SK-N-SH (cell line): ENCODE results near the gene ENOX1. TPM values are rescaled to one million over a fixed set of nuclear protein-coding genes. Genes with fewer than 3 reads are reported as not detected.

ENCODE experiments used
- CTCF ChIA-PET: fragments of 300-600, 350-600 bp; formaldehyde crosslinking; extraction: SDS; loops from one replicate; lab custom pipeline; 2021; lab: Yijun Ruan, JAX
- POLR2A ChIA-PET: fragments of 350-600 bp; sonication (Branson Sonifier 250); formaldehyde crosslinking; extraction: SDS; loops from one replicate; lab custom pipeline; 2020; ENCODE audit warnings: antibody characterized with exemption, inconsistent platforms; lab: Yijun Ruan, JAX
- DNase-seq: peaks from one replicate; pipeline ENCODE4 v3.0.0; 2012
- H2AFZ ChIP-seq: fragments of 200-600 bp; sonication (generic); 2 replicates; pipeline ENCODE4 v1.8.1; 2016; ENCODE audit warnings: antibody characterized with exemption, mild to moderate bottlenecking, low read depth
- H3F3A ChIP-seq: fragments of 200-600 bp; sonication (generic); replicated peaks from 2 replicates; pipeline ENCODE3; 2016; ENCODE audit warnings: antibody characterized with exemption, mild to moderate bottlenecking; ENCODE audit not compliant: insufficient read depth
- H3K27ac ChIP-seq, 2 experiments: fragments of 200-500 bp in 1 of 2; fragments of 200-600 bp in 1 of 2; sonication (Bioruptor generic) in 1 of 2; sonication (generic), shearing (Covaris generic) in 1 of 2; 2 replicates each; pipeline versions ENCODE4 v1.5.1 to v1.6.1; 2014 to 2016; ENCODE audit warnings: low read depth in 2 of 2, inconsistent platforms in 1 of 2, low read length in 1 of 2, mild to moderate bottlenecking in 1 of 2, mixed read lengths in 1 of 2
- H3K27me3 ChIP-seq: fragments of 200-600 bp; sonication (generic), shearing (Covaris generic); 2 replicates; pipeline ENCODE4 v1.6.1; 2016; ENCODE audit warnings: mixed run types; ENCODE audit not compliant: insufficient read depth
- H3K36me3 ChIP-seq, 2 experiments: fragments of 200-500 bp in 1 of 2; fragments of 200-600 bp in 1 of 2; sonication (Bioruptor generic) in 1 of 2; sonication (generic) in 1 of 2; replicated peaks in 1 of 2; 2 replicates each; pipeline versions ENCODE3 to v1.5.1; 2014 to 2016; ENCODE audit warnings: low read length in 1 of 2, mild to moderate bottlenecking in 1 of 2; ENCODE audit not compliant: insufficient read depth in 2 of 2, control insufficient read depth in 1 of 2
- H3K4me1 ChIP-seq, 2 experiments: fragments of 200-500 bp in 1 of 2; fragments of 200-600 bp in 1 of 2; sonication (Bioruptor generic) in 1 of 2; sonication (generic), shearing (Covaris generic) in 1 of 2; 2 replicates each; pipeline versions ENCODE4 v1.5.1 to v1.6.1; 2014 to 2016; ENCODE audit warnings: low read depth in 1 of 2, low read length in 1 of 2, mixed run types in 1 of 2; ENCODE audit not compliant: insufficient read depth in 2 of 2, control insufficient read depth in 1 of 2
- H3K4me2 ChIP-seq: fragments of 200-600 bp; sonication (generic), shearing (Covaris generic); 2 replicates; pipeline ENCODE4 v1.6.1; 2017; ENCODE audit warnings: mixed run types
- H3K4me3 ChIP-seq, 2 experiments: fragments of 200-500 bp in 1 of 2; fragments of 200-600 bp in 1 of 2; sonication (Bioruptor generic) in 1 of 2; sonication (generic), shearing (Covaris generic) in 1 of 2; 2 replicates each; pipeline versions ENCODE4 v1.5.1 to v1.8.1; 2014 to 2016; ENCODE audit warnings: low read depth in 2 of 2, inconsistent platforms in 1 of 2, low read length in 1 of 2, mild to moderate bottlenecking in 1 of 2, mixed read lengths in 1 of 2, moderate library complexity in 1 of 2
- H3K79me2 ChIP-seq: fragments of 200-600 bp; sonication (generic); 2 replicates; pipeline ENCODE4 v1.8.1; 2017; ENCODE audit warnings: mild to moderate bottlenecking; ENCODE audit not compliant: insufficient read depth
- H3K9ac ChIP-seq: fragments of 200-600 bp; sonication (generic); 2 replicates; pipeline ENCODE4 v1.6.1; 2017; ENCODE audit warnings: mixed run types
- H3K9me2 ChIP-seq: fragments of 200-600 bp; sonication (generic); 2 replicates; pipeline ENCODE4 v1.6.1; 2017; ENCODE audit warnings: mixed run types
- H3K9me3 ChIP-seq: fragments of 200-600 bp; sonication (generic); 2 replicates; pipeline ENCODE4 v1.6.1; 2017; ENCODE audit warnings: mixed run types, mild to moderate bottlenecking, moderate library complexity
- H4K20me1 ChIP-seq: fragments of 200-600 bp; sonication (generic); 2 replicates; pipeline ENCODE4 v1.6.1; 2017; ENCODE audit warnings: mild to moderate bottlenecking, mixed run types; ENCODE audit not compliant: insufficient read depth
- CHD2 ChIP-seq: fragments of 150-350 bp; IDR thresholded peaks from 2 replicates; pipeline ENCODE4 v1.6.1; 2018; ENCODE audit warnings: low read length; ENCODE audit not compliant: partially characterized antibody
- CTCF ChIP-seq: fragments of 200-600 bp; sonication (generic); IDR thresholded peaks from 2 replicates; pipeline ENCODE4 v1.6.1; 2017; ENCODE audit warnings: antibody characterized with exemption, mild to moderate bottlenecking, moderate library complexity
- ELF1 ChIP-seq: IDR thresholded peaks from 2 replicates; pipeline ENCODE4 v1.4.0; 2012
- EZH2phosphoT487 ChIP-seq: fragments of 200-600 bp; sonication (generic); IDR thresholded peaks from 2 replicates; pipeline ENCODE4 v1.6.1; 2017; ENCODE audit warnings: low read depth, mixed run types, mild to moderate bottlenecking, antibody characterized with exemption, moderate library complexity, borderline replicate concordance
- FOSL2 ChIP-seq: IDR thresholded peaks from 2 replicates; pipeline ENCODE4 v1.4.0; 2012; ENCODE audit warnings: low read depth, mild to moderate bottlenecking, moderate library complexity, borderline replicate concordance
- FOXJ3 ChIP-seq: sonication (generic); formaldehyde crosslinking; IDR thresholded peaks from 2 replicates; pipeline ENCODE4 v1.5.1; 2020; ENCODE audit warnings: mild to moderate bottlenecking, missing genetic modification reagents
- JUND ChIP-seq: IDR thresholded peaks from 2 replicates; pipeline ENCODE4 v1.4.0; 2012
- MAX ChIP-seq: IDR thresholded peaks from 2 replicates; pipeline ENCODE4 v1.4.0; 2012; ENCODE audit warnings: low read depth
- MEF2A ChIP-seq: IDR thresholded peaks from 2 replicates; pipeline ENCODE4 v1.4.0; 2012; ENCODE audit warnings: low read depth, borderline replicate concordance
- NFIC ChIP-seq: IDR thresholded peaks from 2 replicates; pipeline ENCODE4 v1.4.0; 2012; ENCODE audit warnings: borderline replicate concordance
- POLR2AphosphoS5 ChIP-seq: IDR thresholded peaks from 2 replicates; pipeline ENCODE4 v1.6.1; 2012; ENCODE audit warnings: low read depth, low read length
- RFX5 ChIP-seq: IDR thresholded peaks from 2 replicates; pipeline ENCODE4 v1.6.1; 2012; ENCODE audit warnings: mild to moderate bottlenecking, improper control_type of control experiment, low read length
- SMC3 ChIP-seq: IDR thresholded peaks from 2 replicates; pipeline ENCODE4 v1.6.1; 2012; ENCODE audit warnings: low read depth, low read length, improper control_type of control experiment
- TAF1 ChIP-seq: IDR thresholded peaks from 2 replicates; pipeline ENCODE4 v1.6.1; 2012; ENCODE audit warnings: low read depth, mild to moderate bottlenecking, low read length, moderate library complexity, borderline replicate concordance
- TCF12 ChIP-seq: IDR thresholded peaks from 2 replicates; pipeline ENCODE4 v1.4.0; 2012
- TEAD4 ChIP-seq: IDR thresholded peaks from 2 replicates; pipeline ENCODE4 v1.4.0; 2012; ENCODE audit warnings: mild to moderate bottlenecking, borderline replicate concordance; ENCODE audit not compliant: insufficient read depth
- whole genome bisulfite sequencing: methylation state at CpG from one replicate; pipeline ENCODE4 v1.1.6; 2017; ENCODE audit warnings: low lambda C conversion rate; 5-methylcytosine and 5-hydroxymethylcytosine counted together
- polyA plus RNA-seq, 3 experiments: library from polyadenylated mRNA; depleted of rRNA; stranded (reverse); fragments of >200 nt; gene quantifications; 2 replicates each; pipeline ENCODE4 v1.2.3, GENCODE V29; 2012
- TF ChIP-seq, protein P1 (sequence below): IDR thresholded peaks from 2 replicates; pipeline ENCODE4 v1.4.0; 2012; ENCODE audit warnings: low read depth, borderline replicate concordance

The ENOX1 gene
- polyA plus RNA-seq, 1 of the 3 experiments (the other 2 are of a cell fraction): 5.8 TPM

DNA sequence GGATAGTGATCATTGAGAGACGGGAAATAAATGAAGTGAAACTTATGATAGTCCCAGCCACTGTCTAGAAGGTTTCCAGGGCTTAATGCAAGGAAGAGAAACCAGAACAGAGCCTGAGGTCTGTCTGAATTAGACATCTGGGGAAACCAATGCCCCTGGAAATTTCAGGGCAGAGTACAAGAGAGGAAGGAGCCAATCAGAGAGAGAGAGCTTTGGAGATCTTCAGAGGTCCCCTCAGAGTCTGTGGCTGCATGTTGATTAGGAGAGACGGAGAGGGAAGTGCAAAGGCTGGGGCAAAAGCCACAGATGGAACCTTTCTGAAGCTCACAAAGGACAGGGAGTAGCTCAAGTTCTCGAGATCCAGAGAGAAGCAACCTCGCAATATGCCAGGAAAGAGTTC is 385.4 kb downstream of the ENOX1 start:
- Histone ChIP-seq H2AFZ (no peak overlapping the region), H3K36me3 (no peaks in the 10 kb centered on the region)

More for the DNA sequence above, 385.4 kb downstream of the ENOX1 start:
- Histone ChIP-seq H3K4me3 (no peak overlapping the region), H3K4me2 (no peak overlapping the region), H3K27me3 (no peaks in the 10 kb centered on the region), H3K79me2 (no peaks in the 10 kb centered on the region), H3K9me2 (no peaks in the 10 kb centered on the region), H3K9ac (no peak overlapping the region), H4K20me1 (no peaks in the 10 kb centered on the region), H3K27ac (no peak overlapping the region), H3K9me3 (no peaks in the 10 kb centered on the region), H3K4me1 (peaks cover 0 to 10% of the 10 kb centered on the region in 2 experiments; a peak in 2 of 4 replicates), H3F3A (peaks cover 4% of the 10 kb centered on the region)
- 82% methylated on average over 4 of the region's 4 CpGs for WGBS
- DNase-seq: no peak
- ChIA-PET CTCF (interaction anchor here (1.0 kb wide), 1 partner anchor 9 kb away, joined by 4 read pairs; no protein-coding TSS in a partner anchor), POLR2A (no interaction called here)
- TF ChIP-seq JUND (no peak), ELF1 (no peak), TCF12 (no peak), MAX (no peak), POLR2AphosphoS5 (no peak), RFX5 (no peak), SMC3 (no peak), TEAD4 (no peak), EZH2phosphoT487 (no peak), CTCF (no peak), FOXJ3 (no peak), TAF1 (no peak), NFIC (no peak), CHD2 (no peak), MEF2A (no peak), FOSL2 (no peak)
- TF ChIP-seq, protein P1, sequence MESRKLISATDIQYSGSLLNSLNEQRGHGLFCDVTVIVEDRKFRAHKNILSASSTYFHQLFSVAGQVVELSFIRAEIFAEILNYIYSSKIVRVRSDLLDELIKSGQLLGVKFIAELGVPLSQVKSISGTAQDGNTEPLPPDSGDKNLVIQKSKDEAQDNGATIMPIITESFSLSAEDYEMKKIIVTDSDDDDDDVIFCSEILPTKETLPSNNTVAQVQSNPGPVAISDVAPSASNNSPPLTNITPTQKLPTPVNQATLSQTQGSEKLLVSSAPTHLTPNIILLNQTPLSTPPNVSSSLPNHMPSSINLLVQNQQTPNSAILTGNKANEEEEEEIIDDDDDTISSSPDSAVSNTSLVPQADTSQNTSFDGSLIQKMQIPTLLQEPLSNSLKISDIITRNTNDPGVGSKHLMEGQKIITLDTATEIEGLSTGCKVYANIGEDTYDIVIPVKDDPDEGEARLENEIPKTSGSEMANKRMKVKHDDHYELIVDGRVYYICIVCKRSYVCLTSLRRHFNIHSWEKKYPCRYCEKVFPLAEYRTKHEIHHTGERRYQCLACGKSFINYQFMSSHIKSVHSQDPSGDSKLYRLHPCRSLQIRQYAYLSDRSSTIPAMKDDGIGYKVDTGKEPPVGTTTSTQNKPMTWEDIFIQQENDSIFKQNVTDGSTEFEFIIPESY: no peak
- TF ChIP-seq, all 33 proteins: peak for 0
